ENCODE measurements around the gene RFC2.

DNA sequence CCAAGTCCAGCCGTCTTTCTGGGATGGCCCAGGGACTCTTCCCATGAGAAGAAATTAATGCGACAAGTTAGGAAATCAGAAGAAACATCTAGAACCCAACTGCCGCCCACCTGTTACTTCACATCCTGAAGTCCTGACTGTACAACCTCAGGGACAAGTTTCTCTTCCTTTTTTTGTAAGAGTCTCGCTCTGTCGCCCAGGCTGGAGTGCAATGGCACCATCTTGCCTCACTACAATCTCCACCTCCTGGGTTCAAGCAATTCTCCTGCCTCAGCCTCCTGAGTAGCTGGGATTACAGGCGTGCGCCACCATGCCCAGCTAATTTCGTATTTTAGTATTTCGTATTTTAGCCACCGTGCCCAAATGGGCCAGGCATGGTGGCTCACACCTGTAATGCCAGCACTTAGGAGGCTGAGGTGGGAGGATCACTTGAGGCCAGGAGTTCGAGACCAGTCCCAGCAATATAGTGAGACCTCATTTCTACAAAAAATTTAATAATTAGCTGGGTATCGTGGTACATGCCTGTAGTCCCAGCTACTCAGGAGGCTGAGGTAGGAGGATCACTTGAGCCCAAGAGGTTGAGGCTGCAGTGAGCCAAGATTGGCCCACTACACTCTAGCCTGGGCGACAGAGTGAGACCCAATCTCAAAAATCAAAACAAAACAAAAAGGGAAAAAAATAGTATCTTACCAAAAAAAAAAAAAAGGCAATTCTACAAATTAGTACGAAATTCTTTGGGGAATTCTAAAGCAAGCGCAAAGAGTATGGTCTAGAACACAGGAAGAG, 23.6 kb downstream of the RFC2 start:
- TF ChIP-seq, protein P1, sequence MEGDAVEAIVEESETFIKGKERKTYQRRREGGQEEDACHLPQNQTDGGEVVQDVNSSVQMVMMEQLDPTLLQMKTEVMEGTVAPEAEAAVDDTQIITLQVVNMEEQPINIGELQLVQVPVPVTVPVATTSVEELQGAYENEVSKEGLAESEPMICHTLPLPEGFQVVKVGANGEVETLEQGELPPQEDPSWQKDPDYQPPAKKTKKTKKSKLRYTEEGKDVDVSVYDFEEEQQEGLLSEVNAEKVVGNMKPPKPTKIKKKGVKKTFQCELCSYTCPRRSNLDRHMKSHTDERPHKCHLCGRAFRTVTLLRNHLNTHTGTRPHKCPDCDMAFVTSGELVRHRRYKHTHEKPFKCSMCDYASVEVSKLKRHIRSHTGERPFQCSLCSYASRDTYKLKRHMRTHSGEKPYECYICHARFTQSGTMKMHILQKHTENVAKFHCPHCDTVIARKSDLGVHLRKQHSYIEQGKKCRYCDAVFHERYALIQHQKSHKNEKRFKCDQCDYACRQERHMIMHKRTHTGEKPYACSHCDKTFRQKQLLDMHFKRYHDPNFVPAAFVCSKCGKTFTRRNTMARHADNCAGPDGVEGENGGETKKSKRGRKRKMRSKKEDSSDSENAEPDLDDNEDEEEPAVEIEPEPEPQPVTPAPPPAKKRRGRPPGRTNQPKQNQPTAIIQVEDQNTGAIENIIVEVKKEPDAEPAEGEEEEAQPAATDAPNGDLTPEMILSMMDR (IDR thresholded peaks at IDR 0.05), result no peak
- TF ChIP-seq SMC3 (IDR thresholded peaks at IDR 0.05) (no peak), RAD21 (conservative IDR thresholded peaks at IDR 0.05 in 1 of 2, IDR thresholded peaks at IDR 0.05 in 1 of 2) (no peak), CHD2 (IDR thresholded peaks at IDR 0.05; ENCODE audit: low read length, partially characterized antibody) (no peak), CHD4 (IDR thresholded peaks at IDR 0.05; ENCODE audit: borderline replicate concordance) (no peak), POLR2A (IDR thresholded peaks at IDR 0.05; ENCODE audit: low read length) (no peak), EP300 (IDR thresholded peaks at IDR 0.05) (no peak), HOXB13 (CRISPR knock-in tag; IDR thresholded peaks at IDR 0.05; ENCODE audit: low read depth) (no peak)
- TF ChIP-seq, protein P2, sequence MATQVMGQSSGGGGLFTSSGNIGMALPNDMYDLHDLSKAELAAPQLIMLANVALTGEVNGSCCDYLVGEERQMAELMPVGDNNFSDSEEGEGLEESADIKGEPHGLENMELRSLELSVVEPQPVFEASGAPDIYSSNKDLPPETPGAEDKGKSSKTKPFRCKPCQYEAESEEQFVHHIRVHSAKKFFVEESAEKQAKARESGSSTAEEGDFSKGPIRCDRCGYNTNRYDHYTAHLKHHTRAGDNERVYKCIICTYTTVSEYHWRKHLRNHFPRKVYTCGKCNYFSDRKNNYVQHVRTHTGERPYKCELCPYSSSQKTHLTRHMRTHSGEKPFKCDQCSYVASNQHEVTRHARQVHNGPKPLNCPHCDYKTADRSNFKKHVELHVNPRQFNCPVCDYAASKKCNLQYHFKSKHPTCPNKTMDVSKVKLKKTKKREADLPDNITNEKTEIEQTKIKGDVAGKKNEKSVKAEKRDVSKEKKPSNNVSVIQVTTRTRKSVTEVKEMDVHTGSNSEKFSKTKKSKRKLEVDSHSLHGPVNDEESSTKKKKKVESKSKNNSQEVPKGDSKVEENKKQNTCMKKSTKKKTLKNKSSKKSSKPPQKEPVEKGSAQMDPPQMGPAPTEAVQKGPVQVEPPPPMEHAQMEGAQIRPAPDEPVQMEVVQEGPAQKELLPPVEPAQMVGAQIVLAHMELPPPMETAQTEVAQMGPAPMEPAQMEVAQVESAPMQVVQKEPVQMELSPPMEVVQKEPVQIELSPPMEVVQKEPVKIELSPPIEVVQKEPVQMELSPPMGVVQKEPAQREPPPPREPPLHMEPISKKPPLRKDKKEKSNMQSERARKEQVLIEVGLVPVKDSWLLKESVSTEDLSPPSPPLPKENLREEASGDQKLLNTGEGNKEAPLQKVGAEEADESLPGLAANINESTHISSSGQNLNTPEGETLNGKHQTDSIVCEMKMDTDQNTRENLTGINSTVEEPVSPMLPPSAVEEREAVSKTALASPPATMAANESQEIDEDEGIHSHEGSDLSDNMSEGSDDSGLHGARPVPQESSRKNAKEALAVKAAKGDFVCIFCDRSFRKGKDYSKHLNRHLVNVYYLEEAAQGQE (IDR thresholded peaks at IDR 0.05), result no peak
